ENCODE data around the gene SULT4A1.

The SULT4A1 gene

GRCh38 chr22:43851979-43852307 lies 10.4 kb downstream of the SULT4A1 start:
- peaks cover 0 to 6% of the 10 kb centered on the region in 2 donors for H3K9me3 ChIP-seq (ENCODE audit: control insufficient read depth in 2 of 2, low read length in 2 of 2)
- H3K4me1 ChIP-seq (ENCODE audit: control insufficient read depth, insufficient read depth, low read length) = no peaks in the 10 kb centered on the region
- H3K4me3 ChIP-seq (ENCODE audit: low read length in 2 of 2) = no peak overlapping the region
- H3K27me3 ChIP-seq (ENCODE audit: control insufficient read depth in 1 of 2, insufficient read depth in 2 of 2, low read length in 2 of 2) = peaks cover 4 to 15% of the 10 kb centered on the region in 2 donors
- no peak overlapping the region for H3K9ac ChIP-seq (ENCODE audit: low read length in 2 of 2)
- H3K36me3 ChIP-seq (ENCODE audit: control insufficient read depth in 2 of 2, insufficient read depth in 2 of 2, low read length in 2 of 2) = no peaks in the 10 kb centered on the region
- H3K27ac ChIP-seq (ENCODE audit: low read length) = no peak overlapping the region

GRCh38 chr22:43851058-43851978 lies 11.0 kb downstream of the SULT4A1 start:
- Histone ChIP-seq H3K36me3 (ENCODE audit: control insufficient read depth in 2 of 2, insufficient read depth in 2 of 2, low read length in 2 of 2) (no peaks in the 10 kb centered on the region), H3K9ac (ENCODE audit: low read length in 2 of 2) (no peak overlapping the region), H3K4me3 (ENCODE audit: low read length in 2 of 2) (no peak overlapping the region), H3K4me1 (ENCODE audit: control insufficient read depth, insufficient read depth, low read length) (no peaks in the 10 kb centered on the region), H3K27me3 (ENCODE audit: control insufficient read depth in 1 of 2, insufficient read depth in 2 of 2, low read length in 2 of 2) (peaks cover 4 to 15% of the 10 kb centered on the region in 2 donors), H3K27ac (ENCODE audit: low read length) (no peak overlapping the region), H3K9me3 (ENCODE audit: control insufficient read depth in 2 of 2, low read length in 2 of 2) (peaks cover 0 to 1% of the 10 kb centered on the region in 2 donors)

- H3K9me3 ChIP-seq (ENCODE audit: control insufficient read depth in 2 of 2, low read length in 2 of 2) = no peaks in the 10 kb centered on the region
- H3K4me1 ChIP-seq (ENCODE audit: control insufficient read depth, insufficient read depth, low read length) = no peaks in the 10 kb centered on the region
- peaks cover 4 to 15% of the 10 kb centered on the region in 2 donors for H3K27me3 ChIP-seq (ENCODE audit: control insufficient read depth in 1 of 2, insufficient read depth in 2 of 2, low read length in 2 of 2)
- no peak overlapping the region for H3K27ac ChIP-seq (ENCODE audit: low read length)
- H3K9ac ChIP-seq (ENCODE audit: low read length in 2 of 2) = no peak overlapping the region
- H3K36me3 ChIP-seq (ENCODE audit: control insufficient read depth in 2 of 2, insufficient read depth in 2 of 2, low read length in 2 of 2) = no peaks in the 10 kb centered on the region
- H3K4me3 ChIP-seq (ENCODE audit: low read length in 2 of 2) = no peak overlapping the region
These were observed 11.8 kb downstream of the SULT4A1 start for GRCh38 chr22:43850529-43850928.

- no peak overlapping the region for H3K27ac ChIP-seq (ENCODE audit: low read length)
- H3K4me1 ChIP-seq (ENCODE audit: control insufficient read depth, insufficient read depth, low read length) = no peaks in the 10 kb centered on the region
- H3K9ac ChIP-seq (ENCODE audit: low read length in 2 of 2) = no peak overlapping the region
- no peaks in the 10 kb centered on the region for H3K36me3 ChIP-seq (ENCODE audit: control insufficient read depth in 2 of 2, insufficient read depth in 2 of 2, low read length in 2 of 2)
- H3K4me3 ChIP-seq (ENCODE audit: low read length in 2 of 2) = no peak overlapping the region
- peaks cover 4 to 13% of the 10 kb centered on the region in 2 donors for H3K27me3 ChIP-seq (ENCODE audit: control insufficient read depth in 1 of 2, insufficient read depth in 2 of 2, low read length in 2 of 2)
- no peaks in the 10 kb centered on the region for H3K9me3 ChIP-seq (ENCODE audit: control insufficient read depth in 2 of 2, low read length in 2 of 2)
These were observed 12.6 kb downstream of the SULT4A1 start for GRCh38 chr22:43849731-43850130.

GRCh38 chr22:43848366-43849171 lies 13.7 kb downstream of the SULT4A1 start:
- Histone ChIP-seq H3K27me3 (ENCODE audit: control insufficient read depth in 1 of 2, insufficient read depth in 2 of 2, low read length in 2 of 2) (peaks cover 4 to 13% of the 10 kb centered on the region in 2 donors), H3K9ac (ENCODE audit: low read length in 2 of 2) (no peak overlapping the region), H3K36me3 (ENCODE audit: control insufficient read depth in 2 of 2, insufficient read depth in 2 of 2, low read length in 2 of 2) (no peaks in the 10 kb centered on the region), H3K4me3 (ENCODE audit: low read length in 2 of 2) (no peak overlapping the region), H3K27ac (ENCODE audit: low read length) (no peak overlapping the region), H3K4me1 (ENCODE audit: control insufficient read depth, insufficient read depth, low read length) (no peaks in the 10 kb centered on the region), H3K9me3 (ENCODE audit: control insufficient read depth in 2 of 2, low read length in 2 of 2) (no peaks in the 10 kb centered on the region)

GRCh38 chr22:43847376-43848289 lies 14.7 kb downstream of the SULT4A1 start:
- H3K9me3 ChIP-seq (ENCODE audit: control insufficient read depth in 2 of 2, low read length in 2 of 2) = no peaks in the 10 kb centered on the region
- no peaks in the 10 kb centered on the region for H3K4me1 ChIP-seq (ENCODE audit: control insufficient read depth, insufficient read depth, low read length)
- no peaks in the 10 kb centered on the region for H3K36me3 ChIP-seq (ENCODE audit: control insufficient read depth in 2 of 2, insufficient read depth in 2 of 2, low read length in 2 of 2)
- no peak overlapping the region for H3K27ac ChIP-seq (ENCODE audit: low read length)
- no peak overlapping the region for H3K4me3 ChIP-seq (ENCODE audit: low read length in 2 of 2)
- H3K9ac ChIP-seq (ENCODE audit: low read length in 2 of 2) = no peak overlapping the region
- H3K27me3 ChIP-seq (ENCODE audit: control insufficient read depth in 1 of 2, insufficient read depth in 2 of 2, low read length in 2 of 2) = peaks cover 4 to 8% of the 10 kb centered on the region in 2 donors

GRCh38 chr22:43846966-43847365 lies 15.3 kb downstream of the SULT4A1 start:
- no peaks in the 10 kb centered on the region for H3K4me1 ChIP-seq (ENCODE audit: control insufficient read depth, insufficient read depth, low read length)
- no peak overlapping the region for H3K4me3 ChIP-seq (ENCODE audit: low read length in 2 of 2)
- no peaks in the 10 kb centered on the region for H3K9me3 ChIP-seq (ENCODE audit: control insufficient read depth in 2 of 2, low read length in 2 of 2)
- H3K27ac ChIP-seq (ENCODE audit: low read length) = no peak overlapping the region
- no peak overlapping the region for H3K9ac ChIP-seq (ENCODE audit: low read length in 2 of 2)
- H3K27me3 ChIP-seq (ENCODE audit: control insufficient read depth in 1 of 2, insufficient read depth in 2 of 2, low read length in 2 of 2) = peaks cover 4 to 8% of the 10 kb centered on the region in 2 donors
- H3K36me3 ChIP-seq (ENCODE audit: control insufficient read depth in 2 of 2, insufficient read depth in 2 of 2, low read length in 2 of 2) = no peaks in the 10 kb centered on the region

- no peak overlapping the region for H3K4me3 ChIP-seq (ENCODE audit: low read length in 2 of 2)
- no peak overlapping the region for H3K9ac ChIP-seq (ENCODE audit: low read length in 2 of 2)
- no peaks in the 10 kb centered on the region for H3K9me3 ChIP-seq (ENCODE audit: control insufficient read depth in 2 of 2, low read length in 2 of 2)
- H3K4me1 ChIP-seq (ENCODE audit: control insufficient read depth, insufficient read depth, low read length) = no peaks in the 10 kb centered on the region
- H3K27ac ChIP-seq (ENCODE audit: low read length) = no peak overlapping the region
- H3K36me3 ChIP-seq (ENCODE audit: control insufficient read depth in 2 of 2, insufficient read depth in 2 of 2, low read length in 2 of 2) = no peaks in the 10 kb centered on the region
- H3K27me3 ChIP-seq (ENCODE audit: control insufficient read depth in 1 of 2, insufficient read depth in 2 of 2, low read length in 2 of 2) = peaks cover 4 to 5% of the 10 kb centered on the region in 2 donors
These were observed 16.3 kb downstream of the SULT4A1 start for GRCh38 chr22:43845981-43846380.

GRCh38 chr22:43844560-43845545 lies 17.5 kb downstream of the SULT4A1 start:
- H3K9me3 ChIP-seq (ENCODE audit: control insufficient read depth in 2 of 2, low read length in 2 of 2) = no peaks in the 10 kb centered on the region
- no peaks in the 10 kb centered on the region for H3K4me1 ChIP-seq (ENCODE audit: control insufficient read depth, insufficient read depth, low read length)
- no peak overlapping the region for H3K9ac ChIP-seq (ENCODE audit: low read length in 2 of 2)
- H3K36me3 ChIP-seq (ENCODE audit: control insufficient read depth in 2 of 2, insufficient read depth in 2 of 2, low read length in 2 of 2) = no peaks in the 10 kb centered on the region
- peaks cover 2 to 4% of the 10 kb centered on the region in 2 donors for H3K27me3 ChIP-seq (ENCODE audit: control insufficient read depth in 1 of 2, insufficient read depth in 2 of 2, low read length in 2 of 2)
- no peak overlapping the region for H3K27ac ChIP-seq (ENCODE audit: low read length)
- no peak overlapping the region for H3K4me3 ChIP-seq (ENCODE audit: low read length in 2 of 2)
